HG02885 (cell line): ENCODE results near the gene MED13L.
"Not testable (repeated sequence)": the region's sequence is repeated elsewhere in the genome, so short reads cannot be mapped to it uniquely, and the experiment has no call there.

Experiments
- ATAC-seq: cut with Tn5 transposase; IDR thresholded peaks from one replicate; pipeline ENCODE4 v1.9.1; 2021; ENCODE audit warnings: mild to moderate bottlenecking; ENCODE audit not compliant: unreplicated experiment, poor library complexity

Gene MED13L

DNA sequence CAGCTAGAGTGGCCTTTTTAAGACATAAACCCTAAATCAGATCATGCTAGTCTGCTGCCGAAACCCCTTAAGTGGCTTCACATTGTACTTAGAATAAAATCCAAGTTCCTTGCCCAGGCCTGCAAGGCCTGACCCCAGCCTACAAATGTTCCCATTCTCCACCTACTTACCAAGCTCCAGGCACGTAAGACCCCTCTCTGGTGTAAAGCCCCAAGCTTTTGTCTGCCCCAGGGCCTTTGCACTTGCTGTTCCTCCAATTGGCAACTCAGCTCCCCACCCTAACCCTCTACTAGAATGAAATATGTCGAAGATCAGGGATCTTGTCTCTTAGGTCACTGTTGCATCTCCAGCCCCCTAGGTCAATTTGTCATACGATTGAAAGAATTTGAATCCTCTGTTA lies 27.1 kb upstream of the MED13L start:
- no peak for ATAC-seq

DNA sequence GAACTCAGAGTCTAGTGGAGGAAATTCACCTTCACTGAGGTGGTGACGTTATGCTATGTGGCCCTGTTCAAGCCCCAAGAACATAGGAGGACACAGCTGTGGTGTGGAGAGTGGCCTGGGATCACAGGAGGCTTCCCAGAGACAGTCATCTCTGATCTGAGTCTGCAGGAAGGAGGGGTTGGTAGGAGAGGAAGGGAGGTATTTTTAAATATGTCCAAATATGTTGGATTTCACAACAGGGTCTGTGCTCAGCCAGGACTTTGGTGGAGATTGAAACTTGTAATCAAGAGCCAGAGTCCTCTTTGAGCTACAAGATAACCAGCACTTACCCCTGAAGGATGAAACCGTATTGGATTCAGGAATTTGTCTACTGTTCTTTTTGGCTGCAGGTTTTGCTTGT lies 26.4 kb upstream of the MED13L start:
- no peak for ATAC-seq

GRCh38 chr12:116303066-116303465 lies 25.6 kb upstream of the MED13L start:
- no peak for ATAC-seq

DNA sequence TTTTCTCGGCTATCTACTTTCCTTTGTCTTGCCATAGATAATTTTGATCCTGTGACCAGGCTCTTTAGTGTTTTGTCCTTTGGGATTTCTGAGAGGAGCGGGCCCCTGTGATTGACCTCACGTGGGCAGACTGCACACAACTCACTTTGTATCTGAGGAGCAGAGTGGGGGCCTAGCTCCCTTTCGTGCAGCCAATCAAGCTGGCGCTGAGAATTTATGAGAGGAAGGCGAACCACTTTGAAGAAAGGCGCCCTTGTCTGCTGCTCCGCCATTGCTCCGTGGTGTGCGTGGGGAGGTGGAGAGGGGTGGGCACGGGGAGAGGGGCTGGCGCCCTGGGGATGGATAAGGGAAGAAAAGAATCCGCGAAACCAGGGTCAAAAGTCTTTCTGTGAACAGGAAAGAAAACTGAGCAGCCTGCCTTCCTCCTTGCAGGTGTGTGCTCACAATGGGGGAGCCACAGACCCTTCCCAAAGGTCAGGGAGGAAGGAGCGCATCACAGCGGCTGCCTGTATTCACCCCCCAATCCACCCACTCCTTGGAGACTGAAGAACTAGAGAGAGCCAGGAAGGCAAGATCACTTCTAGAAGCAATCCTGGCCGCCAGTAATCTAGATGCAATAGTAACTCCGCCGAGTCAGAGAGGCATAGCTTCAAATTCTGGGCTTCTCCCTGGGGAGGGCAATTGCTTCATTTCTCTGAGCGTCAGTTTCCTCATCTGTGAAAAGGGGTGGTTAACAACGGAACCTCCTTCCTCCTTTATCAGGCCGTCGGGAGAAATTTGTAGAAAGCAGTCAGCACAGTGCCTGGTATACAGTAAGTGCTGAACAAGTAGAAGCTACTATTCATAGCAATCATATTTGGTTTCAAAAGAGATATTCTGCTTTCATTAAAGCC lies 24.9 kb upstream of the MED13L start:
- ATAC-seq: no peak

DNA sequence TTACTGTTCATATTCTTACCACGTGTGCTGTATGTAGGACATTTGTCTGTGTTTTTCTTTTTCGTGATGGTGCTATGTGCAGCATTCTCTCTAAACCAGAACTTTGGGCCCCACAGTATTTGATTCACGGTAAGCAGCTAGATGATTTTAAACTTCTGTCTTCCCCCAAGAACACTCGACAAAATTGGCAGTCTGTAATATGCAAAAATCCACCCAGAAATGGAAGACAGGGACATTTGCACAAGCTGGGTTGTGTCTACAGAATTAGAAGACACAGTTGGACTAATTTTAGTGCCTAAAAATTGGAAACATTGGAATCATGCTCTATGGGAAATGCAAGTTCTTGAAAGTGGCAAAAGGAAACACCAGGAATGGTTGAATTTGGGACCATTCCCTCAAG lies 24.1 kb upstream of the MED13L start:
- no peak for ATAC-seq

- ATAC-seq: no peak
Measured at GRCh38 chr12:116299665-116300328, 22.3 kb upstream of the MED13L start.

- ATAC-seq: no peak
Measured at GRCh38 chr12:116299064-116299463, 21.6 kb upstream of the MED13L start.

DNA sequence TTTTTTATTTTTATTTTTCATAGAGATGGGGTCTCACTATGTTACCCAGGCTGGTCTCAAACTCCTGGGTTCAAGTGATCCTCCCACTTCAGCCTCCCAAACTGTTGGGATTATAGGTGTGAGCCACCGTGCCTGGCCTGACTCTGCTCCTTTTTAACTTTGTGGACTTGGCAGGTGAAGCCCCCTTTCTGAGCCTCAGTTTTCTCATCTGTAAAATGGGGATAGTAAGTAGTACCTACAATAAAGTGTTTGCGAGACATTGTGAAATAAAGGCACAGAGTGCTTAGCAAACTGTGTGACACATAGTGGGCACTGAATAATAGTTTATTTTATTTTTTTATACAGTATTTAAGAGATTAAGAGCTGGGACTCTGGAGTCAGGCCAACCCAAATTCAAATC lies 21.1 kb upstream of the MED13L start:
- ATAC-seq: no peak

DNA sequence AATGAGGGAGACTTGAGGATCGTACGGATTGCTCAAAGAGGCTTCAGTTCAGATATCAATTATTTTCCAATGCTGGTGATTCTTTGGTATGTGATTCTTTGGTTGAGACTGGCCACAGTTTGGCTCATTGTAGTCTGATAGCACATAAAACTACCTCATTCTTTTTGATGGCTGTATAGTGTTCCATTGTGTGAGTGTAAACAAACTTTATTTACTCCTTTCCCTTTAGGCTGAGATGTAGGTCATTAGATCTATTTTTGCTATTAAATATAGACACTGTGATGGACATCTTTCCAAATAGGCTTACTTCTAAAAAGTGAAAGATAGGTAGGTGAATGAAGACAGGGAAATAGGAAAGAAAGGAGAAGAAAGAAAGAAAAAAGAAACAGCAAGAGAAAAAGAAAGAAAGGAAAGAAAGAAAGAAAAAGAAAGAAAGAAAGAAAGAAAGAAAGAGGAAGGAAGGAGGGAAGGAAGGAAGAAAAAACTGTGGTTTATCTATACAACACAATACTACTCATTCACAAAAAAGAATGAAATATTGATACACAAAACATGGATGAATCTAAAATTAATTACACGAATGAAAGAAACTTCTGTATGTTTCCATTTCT lies 19.8 kb upstream of the MED13L start:
- ATAC-seq: no peak

- ATAC-seq: no peak
Measured at GRCh38 chr12:116295327-116296263, 18.1 kb upstream of the MED13L start.

- ATAC-seq: no peak
Measured at GRCh38 chr12:116294454-116295165, 17.1 kb upstream of the MED13L start.

DNA sequence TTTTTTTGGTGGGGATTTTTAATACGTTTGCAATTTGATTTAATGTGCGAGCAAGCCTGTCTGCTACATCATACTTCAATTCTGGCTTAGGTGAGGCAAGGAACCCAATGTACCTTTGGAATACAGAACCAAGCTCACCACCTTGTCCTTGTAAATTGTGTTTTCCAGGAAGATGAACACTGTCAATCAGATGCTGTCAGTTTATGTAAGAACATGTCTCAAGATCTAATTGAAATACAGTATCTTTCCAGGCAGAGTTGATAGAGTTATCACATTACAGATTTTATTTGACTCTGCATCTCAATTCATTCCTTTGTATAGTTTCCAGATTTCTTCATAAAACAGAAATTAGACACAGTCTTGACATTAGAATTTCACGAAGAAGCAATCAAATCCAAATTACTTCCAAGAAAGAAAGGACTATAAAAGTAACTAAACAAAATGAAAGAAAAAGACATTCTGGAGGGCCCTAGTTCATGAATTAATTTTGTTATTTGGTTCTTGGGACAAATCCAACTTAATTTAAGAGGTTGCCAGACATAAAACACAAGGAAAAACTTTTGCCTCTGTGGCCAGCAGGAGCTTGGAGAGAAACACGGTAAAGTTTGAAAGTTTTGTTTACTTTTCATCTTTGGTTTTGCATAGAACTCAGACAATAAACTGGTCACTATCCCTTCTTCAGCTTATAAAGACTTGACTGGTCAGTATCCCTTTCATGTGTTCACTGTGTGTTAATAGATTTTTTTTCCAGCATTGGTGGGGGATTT lies 16.4 kb upstream of the MED13L start:
- ATAC-seq: no peak

- no peak for ATAC-seq
Measured at GRCh38 chr12:116291218-116291617, 13.7 kb upstream of the MED13L start.

DNA sequence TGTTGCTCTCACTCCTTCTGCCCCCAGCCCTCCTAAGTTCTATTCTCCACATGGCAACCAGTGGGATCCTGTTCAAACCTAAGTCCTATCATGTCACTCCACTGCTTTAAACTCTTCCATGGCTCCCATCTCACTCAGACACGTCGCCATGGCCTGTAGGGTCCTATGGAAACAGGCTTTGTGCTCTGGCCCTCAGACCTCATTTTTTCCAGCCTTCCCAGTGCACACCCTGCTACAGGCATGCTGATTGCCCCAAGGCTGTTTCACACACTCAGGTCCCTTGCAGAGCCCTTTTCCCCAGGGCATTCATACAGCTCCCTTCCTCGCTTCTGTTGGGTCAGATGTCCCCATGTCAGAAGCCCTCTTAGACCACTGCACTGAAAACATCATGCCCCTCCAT lies 11.2 kb upstream of the MED13L start:
- ATAC-seq: no peak

DNA sequence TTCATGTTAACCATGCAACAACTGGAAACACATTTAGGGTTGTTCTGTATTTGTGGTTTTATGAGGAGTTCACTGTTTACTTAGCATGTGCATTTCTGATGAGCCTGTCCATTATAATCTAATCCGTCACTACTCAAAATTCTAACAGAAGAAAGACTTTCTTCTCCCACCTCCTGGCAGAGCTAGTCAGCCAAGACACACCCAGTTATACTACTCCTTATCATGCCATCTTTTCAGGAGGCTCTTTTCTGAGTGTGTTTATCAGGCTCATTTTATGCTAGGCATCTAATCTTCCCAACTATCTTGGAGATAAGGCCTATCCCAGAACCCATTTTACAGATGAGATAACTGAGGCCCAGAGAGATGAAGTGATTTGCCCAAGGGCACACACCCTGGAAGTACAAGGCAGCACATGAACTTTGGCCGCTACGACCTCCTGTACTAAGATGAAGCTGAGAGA lies 10.4 kb upstream of the MED13L start:
- no peak for ATAC-seq

GRCh38 chr12:116284396-116284795 lies 6.9 kb upstream of the MED13L start:
- no peak for ATAC-seq

GRCh38 chr12:116283881-116284280 lies 6.4 kb upstream of the MED13L start:
- ATAC-seq: not testable (repeated sequence)

DNA sequence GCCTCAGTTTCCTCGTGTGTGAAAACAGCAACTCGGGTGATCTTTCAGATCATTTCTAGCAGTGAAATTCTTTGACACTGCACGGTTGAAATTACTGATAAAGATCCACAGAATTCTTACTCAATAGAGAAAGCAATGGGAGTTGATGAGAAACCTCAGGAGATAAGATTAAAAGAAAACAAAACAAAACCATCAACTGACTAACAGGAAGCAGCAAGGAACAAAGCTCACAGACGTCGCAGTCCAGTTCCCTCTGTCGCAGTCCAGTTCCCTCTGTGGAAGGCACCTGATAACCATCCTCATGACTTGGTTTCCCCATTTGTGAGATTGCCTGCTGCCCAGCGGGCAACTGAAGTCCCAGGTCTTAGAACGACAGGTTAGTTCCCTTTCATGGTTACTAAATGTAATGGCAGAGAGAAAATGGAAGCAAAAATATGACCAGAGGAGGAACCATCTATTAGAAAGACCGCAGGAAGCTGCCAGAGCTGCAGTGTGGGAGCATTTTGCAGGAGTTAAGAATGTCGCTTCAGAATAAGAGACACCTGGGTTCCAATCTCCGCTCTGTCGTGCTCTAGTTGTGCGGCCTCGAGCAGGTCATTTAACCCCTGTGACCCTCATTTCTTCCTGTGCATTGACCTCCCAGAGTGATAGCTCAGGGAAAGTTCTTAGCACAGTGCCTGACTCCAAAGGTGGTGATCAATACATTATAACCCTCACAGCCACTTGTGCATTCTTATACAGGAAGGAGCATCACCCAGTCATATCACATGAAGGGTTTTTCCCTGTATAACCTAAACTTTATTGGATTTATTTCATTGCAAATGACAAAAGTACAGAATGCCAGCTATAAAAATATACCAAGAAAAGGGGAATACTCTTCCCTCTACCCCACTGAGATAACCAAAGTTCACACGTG lies 5.1 kb upstream of the MED13L start:
- ATAC-seq: no peak
